ENCODE data around the gene PTPRO. TPM values are rescaled to one million over a fixed set of nuclear protein-coding genes. Genes with fewer than 3 reads are reported as not detected.

The PTPRO gene
- total RNA-seq, 4 donors from 2014 or later, result 1.2 to 4.1 (median 2.1) TPM

DNA sequence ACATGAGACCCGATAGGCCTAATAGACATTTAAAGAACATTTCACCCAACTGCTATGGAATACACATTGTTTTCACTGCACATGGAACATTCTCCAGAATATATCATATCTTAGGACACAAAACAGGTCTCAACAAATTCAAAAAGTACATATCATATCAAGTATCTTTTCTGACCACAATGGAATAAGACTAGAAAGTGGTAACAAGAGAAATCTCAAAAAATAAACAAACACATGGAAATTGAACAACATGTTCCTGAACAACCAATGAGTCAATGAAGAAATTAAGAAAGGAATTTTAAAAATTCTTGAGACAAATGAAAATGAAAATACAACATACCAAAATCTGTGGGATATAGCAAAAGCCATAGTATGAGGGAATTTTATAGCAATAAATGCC, 208.1 kb downstream of the PTPRO start:
- no peaks in the 10 kb centered on the region for H3K9me3 ChIP-seq
- no peaks in the 10 kb centered on the region for H3K36me3 ChIP-seq
- no peaks in the 10 kb centered on the region for H3K27me3 ChIP-seq
- no peak for DNase-seq
- TF ChIP-seq, protein P1, sequence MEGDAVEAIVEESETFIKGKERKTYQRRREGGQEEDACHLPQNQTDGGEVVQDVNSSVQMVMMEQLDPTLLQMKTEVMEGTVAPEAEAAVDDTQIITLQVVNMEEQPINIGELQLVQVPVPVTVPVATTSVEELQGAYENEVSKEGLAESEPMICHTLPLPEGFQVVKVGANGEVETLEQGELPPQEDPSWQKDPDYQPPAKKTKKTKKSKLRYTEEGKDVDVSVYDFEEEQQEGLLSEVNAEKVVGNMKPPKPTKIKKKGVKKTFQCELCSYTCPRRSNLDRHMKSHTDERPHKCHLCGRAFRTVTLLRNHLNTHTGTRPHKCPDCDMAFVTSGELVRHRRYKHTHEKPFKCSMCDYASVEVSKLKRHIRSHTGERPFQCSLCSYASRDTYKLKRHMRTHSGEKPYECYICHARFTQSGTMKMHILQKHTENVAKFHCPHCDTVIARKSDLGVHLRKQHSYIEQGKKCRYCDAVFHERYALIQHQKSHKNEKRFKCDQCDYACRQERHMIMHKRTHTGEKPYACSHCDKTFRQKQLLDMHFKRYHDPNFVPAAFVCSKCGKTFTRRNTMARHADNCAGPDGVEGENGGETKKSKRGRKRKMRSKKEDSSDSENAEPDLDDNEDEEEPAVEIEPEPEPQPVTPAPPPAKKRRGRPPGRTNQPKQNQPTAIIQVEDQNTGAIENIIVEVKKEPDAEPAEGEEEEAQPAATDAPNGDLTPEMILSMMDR (IDR thresholded peaks at IDR 0.05), result no peak
- no peak for TF ChIP-seq POLR2A (IDR thresholded peaks at IDR 0.05)
- H3K4me1 ChIP-seq, result no peaks in the 10 kb centered on the region
- no peak overlapping the region for H3K4me3 ChIP-seq
- H3K27ac ChIP-seq, result no peak overlapping the region

DNA sequence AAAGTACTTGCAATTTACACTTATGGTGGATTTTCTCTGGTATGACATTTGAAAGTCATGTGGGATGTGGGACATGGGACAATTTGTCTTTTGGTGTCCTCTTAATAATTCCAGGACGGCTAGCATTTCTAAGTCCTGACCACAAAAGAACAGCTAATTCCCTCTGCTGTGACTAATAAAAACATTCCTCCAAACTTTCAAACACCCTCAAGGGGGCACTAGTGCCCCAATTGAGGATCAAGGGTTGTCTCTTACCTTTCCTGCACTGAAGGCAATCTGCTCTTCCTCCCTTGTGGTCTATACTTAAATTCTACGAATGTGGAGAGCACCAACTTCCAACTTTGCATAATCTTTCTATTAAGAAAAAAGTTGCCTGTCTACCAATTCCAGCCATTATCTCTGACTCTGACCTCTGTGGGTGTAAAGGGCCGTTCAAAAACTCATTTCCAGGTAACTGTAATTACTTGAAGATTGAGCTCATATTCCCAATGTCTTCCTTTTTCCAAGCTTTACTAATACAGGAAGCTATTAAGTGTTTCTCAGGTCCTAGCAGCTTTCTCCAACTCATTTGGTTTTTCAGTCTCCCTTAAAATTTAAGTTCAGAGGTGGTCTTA, 210.2 kb downstream of the PTPRO start:
- no peaks in the 10 kb centered on the region for H3K4me1 ChIP-seq
- peak in 2 of 3 donors; percentile 41 to 67 for DNase-seq
- H3K36me3 ChIP-seq, result no peaks in the 10 kb centered on the region
- H3K27ac ChIP-seq, result no peak overlapping the region
- no peaks in the 10 kb centered on the region for H3K9me3 ChIP-seq
- no peak for TF ChIP-seq POLR2A (IDR thresholded peaks at IDR 0.05)
- TF ChIP-seq, protein P1 (IDR thresholded peaks at IDR 0.05), result peak; percentile 16 to 64 (median 56)
- H3K27me3 ChIP-seq, result no peaks in the 10 kb centered on the region
- H3K4me3 ChIP-seq, result no peak overlapping the region

DNA sequence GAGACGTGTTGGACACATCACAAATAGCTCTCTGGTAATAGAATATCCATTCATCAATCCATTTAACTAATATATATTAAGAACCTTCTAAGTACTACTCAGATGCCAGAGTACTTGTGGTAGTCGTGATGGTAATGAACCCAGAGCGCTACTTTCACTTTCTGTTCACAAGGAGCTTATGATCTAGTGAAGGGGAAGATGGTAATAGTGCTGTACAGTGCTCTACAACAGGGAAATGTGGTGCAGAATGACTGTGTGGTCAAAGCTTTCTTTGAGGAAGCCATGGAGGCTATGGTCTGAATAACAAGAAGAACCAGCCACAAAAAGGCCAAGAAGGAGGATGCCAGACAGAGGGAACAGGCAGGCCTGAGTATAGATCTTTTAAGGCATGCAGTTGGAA, 212.0 kb downstream of the PTPRO start:
- TF ChIP-seq POLR2A (IDR thresholded peaks at IDR 0.05), result no peak
- TF ChIP-seq, protein P1 (IDR thresholded peaks at IDR 0.05), result no peak
- no peaks in the 10 kb centered on the region for H3K27me3 ChIP-seq
- DNase-seq, result no peak
- no peak overlapping the region for H3K4me3 ChIP-seq
- H3K27ac ChIP-seq, result peak overlapping the region in 2 of 4 donors; percentile 5 to 10
- no peaks in the 10 kb centered on the region for H3K4me1 ChIP-seq
- H3K9me3 ChIP-seq, result no peaks in the 10 kb centered on the region
- H3K36me3 ChIP-seq, result no peaks in the 10 kb centered on the region

DNA sequence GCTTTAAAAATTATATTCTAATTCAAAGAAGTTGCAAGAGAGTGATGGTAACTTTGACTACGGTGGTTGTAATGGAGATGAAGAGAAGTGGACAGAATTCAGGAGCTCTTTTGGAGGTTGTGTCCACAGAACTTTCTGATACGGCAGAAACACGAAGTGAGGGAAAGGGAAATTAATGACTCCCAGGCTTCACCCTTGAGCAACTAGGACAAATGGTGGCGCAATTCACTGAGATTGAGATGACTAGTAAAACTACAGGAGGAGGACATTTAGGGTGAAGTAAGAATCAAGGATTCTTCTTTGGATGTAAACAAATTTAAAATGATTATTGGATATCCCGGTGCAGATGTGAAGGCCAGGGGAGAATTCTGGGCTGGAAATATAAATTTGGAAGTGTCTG, 212.6 kb downstream of the PTPRO start:
- DNase-seq, result no peak
- H3K27me3 ChIP-seq, result no peaks in the 10 kb centered on the region
- no peaks in the 10 kb centered on the region for H3K4me1 ChIP-seq
- no peaks in the 10 kb centered on the region for H3K36me3 ChIP-seq
- no peaks in the 10 kb centered on the region for H3K9me3 ChIP-seq
- no peak for TF ChIP-seq POLR2A (IDR thresholded peaks at IDR 0.05)
- TF ChIP-seq, protein P1 (IDR thresholded peaks at IDR 0.05), result no peak
- no peak overlapping the region for H3K27ac ChIP-seq
- H3K4me3 ChIP-seq, result no peak overlapping the region

DNA sequence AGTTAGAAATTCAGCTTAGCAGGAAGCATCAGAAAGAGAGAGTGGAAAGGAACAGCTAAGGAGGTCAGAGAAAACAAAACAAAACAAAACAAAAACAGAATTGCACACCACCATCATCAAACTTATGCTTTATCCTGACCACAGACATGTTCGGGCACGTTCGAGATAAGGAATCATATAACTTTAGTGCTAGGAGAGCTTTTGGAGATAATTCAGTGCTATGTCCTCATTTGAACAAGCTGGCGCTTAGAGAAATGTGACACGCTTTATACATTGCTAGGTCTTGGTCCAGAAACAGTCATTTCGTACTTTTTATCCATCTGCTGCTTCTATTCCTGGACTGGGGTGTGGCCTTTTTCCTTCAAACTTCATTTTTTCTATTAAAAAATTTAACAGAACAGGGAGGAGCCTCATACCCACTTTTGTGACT, 213.1 kb downstream of the PTPRO start:
- Histone ChIP-seq H3K27me3 (no peaks in the 10 kb centered on the region), H3K36me3 (no peaks in the 10 kb centered on the region), H3K4me3 (no peak overlapping the region), H3K27ac (no peak overlapping the region), H3K9me3 (no peaks in the 10 kb centered on the region), H3K4me1 (no peaks in the 10 kb centered on the region)
- no peak for DNase-seq
- no peak for TF ChIP-seq POLR2A (IDR thresholded peaks at IDR 0.05)

DNA sequence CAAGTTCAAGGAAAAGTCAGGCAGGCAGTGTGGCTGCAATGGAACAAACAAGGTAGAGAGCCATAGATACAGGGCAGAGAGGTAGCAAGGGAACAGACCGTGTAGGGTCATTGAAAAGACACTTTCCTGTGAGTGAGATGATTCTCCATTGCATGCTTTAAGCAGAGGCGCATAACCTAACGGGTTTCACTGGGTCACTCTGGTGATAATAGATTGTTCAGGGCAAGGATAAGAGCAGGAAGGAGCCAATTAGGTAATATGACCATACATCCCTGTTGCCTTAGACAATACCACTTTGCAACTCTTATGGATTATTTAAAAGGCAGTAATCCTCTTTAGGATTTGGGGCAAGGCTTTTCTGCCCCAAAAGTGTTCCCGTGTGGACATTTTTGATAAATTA, 214.1 kb downstream of the PTPRO start:
- Histone ChIP-seq H3K9me3 (no peaks in the 10 kb centered on the region), H3K36me3 (no peaks in the 10 kb centered on the region), H3K4me1 (no peaks in the 10 kb centered on the region), H3K27me3 (no peaks in the 10 kb centered on the region), H3K27ac (no peak overlapping the region), H3K4me3 (no peak overlapping the region)
- TF ChIP-seq, protein P1 (IDR thresholded peaks at IDR 0.05), result no peak
- no peak for TF ChIP-seq POLR2A (IDR thresholded peaks at IDR 0.05)
- no peak for DNase-seq

Data from Peyer's patch (tissue), 4 donors.